Osteoblast (primary cell): ENCODE measurements around the gene AFF2. TPM values are rescaled to one million over a fixed set of nuclear protein-coding genes. Genes with fewer than 3 reads are reported as not detected.

Experiments
- DNase-seq: peaks from one replicate; pipeline ENCODE4 v3.0.0; 2011; ENCODE audit warnings: low spot score, mixed read lengths; ENCODE audit not compliant: insufficient read length; ENCODE audit errors: missing footprints
- H2AFZ ChIP-seq: 2 replicates; pipeline ENCODE4 v1.6.0; 2011; ENCODE audit warnings: mild to moderate bottlenecking, low read length
- H3K27ac ChIP-seq: 2 replicates; pipeline ENCODE4 v1.5.1; 2011; ENCODE audit warnings: mild to moderate bottlenecking, low read depth, low read length, moderate library complexity
- H3K27me3 ChIP-seq: 2 replicates; pipeline ENCODE4 v1.6.0; 2012; ENCODE audit warnings: mild to moderate bottlenecking, control low read depth, inconsistent platforms, low read length, moderate library complexity; ENCODE audit not compliant: insufficient read depth
- H3K36me3 ChIP-seq: 2 replicates; pipeline ENCODE4 v1.5.1; 2011; ENCODE audit warnings: mild to moderate bottlenecking, low read length, control low read depth, moderate library complexity; ENCODE audit not compliant: insufficient read depth
- H3K4me1 ChIP-seq: 2 replicates; pipeline ENCODE4 v1.5.1; 2011; ENCODE audit warnings: mild to moderate bottlenecking, low read length, control low read depth, moderate library complexity; ENCODE audit not compliant: insufficient read depth
- H3K4me2 ChIP-seq: 2 replicates; pipeline ENCODE4 v1.6.0; 2011; ENCODE audit warnings: mild to moderate bottlenecking, low read length; ENCODE audit not compliant: insufficient read depth
- H3K4me3 ChIP-seq: fragments of 200-600 bp; sonication (generic); 3 replicates; pipeline ENCODE4 v1.5.1; 2012; ENCODE audit warnings: mild to moderate bottlenecking, low read length, inconsistent platforms; ENCODE audit not compliant: insufficient read depth
- H3K79me2 ChIP-seq: 2 replicates; pipeline ENCODE4 v1.6.0; 2012; ENCODE audit warnings: mild to moderate bottlenecking, low read length, control low read depth, inconsistent platforms; ENCODE audit not compliant: insufficient read depth
- H3K9me3 ChIP-seq: 2 replicates; pipeline ENCODE4 v1.5.1; 2011; ENCODE audit warnings: low read depth, low read length, control low read depth
- H4K20me1 ChIP-seq: 2 replicates; pipeline ENCODE4 v1.6.0; 2012; ENCODE audit warnings: mild to moderate bottlenecking, low read length, control low read depth; ENCODE audit not compliant: insufficient read depth
- CTCF ChIP-seq: IDR thresholded peaks from 2 replicates; pipeline ENCODE4 v1.5.1; 2011; ENCODE audit warnings: mild to moderate bottlenecking, low read depth, low read length, moderate library complexity; ENCODE audit errors: extremely low read depth
- total RNA-seq: library from RNA; depleted of rRNA; stranded (reverse); fragments of >200 nt; gene quantifications from 2 replicates; pipeline ENCODE4 v1.2.3, GENCODE V29; 2012

The AFF2 gene
- total RNA-seq, 1 donor = 10.9 TPM

- Histone ChIP-seq H3K36me3 (no peaks in the 10 kb centered on the region), H2AFZ (no peak overlapping the region), H3K4me3 (no peak overlapping the region), H3K9me3 (no peaks in the 10 kb centered on the region), H3K27me3 (no peaks in the 10 kb centered on the region), H3K4me1 (no peaks in the 10 kb centered on the region), H3K4me2 (no peak overlapping the region), H4K20me1 (no peaks in the 10 kb centered on the region), H3K79me2 (no peaks in the 10 kb centered on the region), H3K27ac (no peak overlapping the region)
- TF ChIP-seq CTCF = no peak
- DNase-seq = no peak
Measured at GRCh38 chrX:148923631-148924030, 423.2 kb downstream of the AFF2 start.

- H3K4me2 ChIP-seq = no peak overlapping the region
- no peak overlapping the region for H3K27ac ChIP-seq
- H3K9me3 ChIP-seq = no peaks in the 10 kb centered on the region
- H3K4me3 ChIP-seq = no peak overlapping the region
- no peak for DNase-seq
- no peaks in the 10 kb centered on the region for H4K20me1 ChIP-seq
- H3K79me2 ChIP-seq = no peaks in the 10 kb centered on the region
- no peaks in the 10 kb centered on the region for H3K27me3 ChIP-seq
- no peaks in the 10 kb centered on the region for H3K4me1 ChIP-seq
- no peak for TF ChIP-seq CTCF
- no peak overlapping the region for H2AFZ ChIP-seq
- no peaks in the 10 kb centered on the region for H3K36me3 ChIP-seq
Measured at GRCh38 chrX:148926371-148926770, 426.0 kb downstream of the AFF2 start.

GRCh38 chrX:148928811-148929210 lies 428.4 kb downstream of the AFF2 start:
- TF ChIP-seq CTCF = no peak
- no peak overlapping the region for H3K4me3 ChIP-seq
- H3K27ac ChIP-seq = no peak overlapping the region
- no peaks in the 10 kb centered on the region for H3K27me3 ChIP-seq
- H3K36me3 ChIP-seq = no peaks in the 10 kb centered on the region
- H4K20me1 ChIP-seq = no peaks in the 10 kb centered on the region
- H3K79me2 ChIP-seq = no peaks in the 10 kb centered on the region
- H2AFZ ChIP-seq = no peak overlapping the region
- no peak overlapping the region for H3K4me2 ChIP-seq
- no peaks in the 10 kb centered on the region for H3K4me1 ChIP-seq
- DNase-seq = no peak
- no peaks in the 10 kb centered on the region for H3K9me3 ChIP-seq

GRCh38 chrX:148929686-148930085 lies 429.3 kb downstream of the AFF2 start:
- Histone ChIP-seq H3K27ac (no peak overlapping the region), H3K27me3 (no peaks in the 10 kb centered on the region), H3K4me1 (no peaks in the 10 kb centered on the region), H2AFZ (no peak overlapping the region), H3K79me2 (no peaks in the 10 kb centered on the region), H3K4me3 (no peak overlapping the region), H3K4me2 (no peak overlapping the region), H4K20me1 (no peaks in the 10 kb centered on the region), H3K9me3 (no peaks in the 10 kb centered on the region), H3K36me3 (no peaks in the 10 kb centered on the region)
- TF ChIP-seq CTCF = no peak
- no peak for DNase-seq
